Measurements from ENCODE around the gene KRTAP2-4. TPM values are rescaled to one million over a fixed set of nuclear protein-coding genes. Genes with fewer than 3 reads are reported as not detected.

KRTAP2-4 gene, protein sequence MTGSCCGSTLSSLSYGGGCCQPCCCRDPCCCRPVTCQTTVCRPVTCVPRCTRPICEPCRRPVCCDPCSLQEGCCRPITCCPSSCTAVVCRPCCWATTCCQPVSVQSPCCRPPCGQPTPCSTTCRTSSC
- not detected in 2 replicates for total RNA-seq

DNA sequence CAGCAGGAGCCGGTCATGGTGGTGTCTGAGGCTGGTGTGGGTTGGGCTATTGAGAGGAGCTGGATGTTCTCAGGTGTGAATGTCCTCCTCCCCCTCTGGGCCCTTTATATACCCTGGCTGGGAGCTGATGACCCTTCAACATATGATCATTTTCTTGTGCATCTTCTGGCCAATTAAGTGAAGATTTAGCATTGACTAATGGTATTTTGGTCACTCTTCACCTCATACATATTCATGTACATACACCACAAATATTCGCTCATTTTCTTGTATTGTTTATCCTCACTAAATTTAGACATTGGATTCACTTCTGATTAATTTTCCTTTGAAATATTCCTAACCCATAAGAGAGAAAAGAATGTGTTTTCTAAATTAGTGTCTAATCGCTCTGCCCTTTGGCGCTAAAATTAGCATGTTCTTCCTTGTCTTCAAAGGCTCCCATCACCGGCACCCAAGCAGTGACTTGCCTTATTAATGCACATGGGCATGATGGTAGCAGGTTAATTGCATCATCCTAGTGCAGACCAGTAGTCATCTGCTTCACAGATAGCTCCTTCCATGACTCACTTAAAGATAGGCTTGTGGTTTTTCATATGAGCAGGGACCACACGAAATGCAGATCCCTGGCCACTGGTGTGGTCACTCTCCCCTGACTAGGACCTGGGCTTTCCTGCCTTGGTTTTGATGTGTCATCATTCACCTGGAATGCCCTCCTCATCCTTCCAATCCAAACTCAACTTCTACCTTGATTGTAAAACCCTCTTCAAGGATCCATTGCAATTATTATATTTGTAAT, at the start of gene KRTAP2-4:
TSS of gene KRTAP2-4 (minus strand) at position 51 of the 796 bp plus-strand sequence. CDS start at position 17, 34 bp downstream.

DNA sequence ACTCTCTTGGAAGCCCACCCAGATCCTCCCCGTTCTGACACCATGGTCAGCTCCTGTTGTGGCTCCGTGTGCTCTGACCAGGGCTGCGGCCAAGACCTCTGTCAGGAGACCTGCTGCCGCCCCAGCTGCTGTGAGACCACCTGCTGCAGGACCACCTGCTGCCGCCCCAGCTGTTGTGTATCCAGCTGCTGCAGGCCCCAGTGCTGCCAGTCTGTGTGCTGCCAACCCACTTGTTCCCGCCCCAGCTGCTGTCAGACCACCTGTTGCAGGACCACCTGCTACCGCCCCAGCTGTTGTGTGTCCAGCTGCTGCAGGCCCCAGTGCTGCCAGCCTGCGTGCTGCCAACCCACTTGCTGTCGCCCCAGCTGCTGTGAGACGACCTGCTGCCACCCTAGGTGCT, 39.7 kb upstream of the KRTAP2-4 start, which contains the start of gene KRTAP4-9:
TSS of gene KRTAP4-9 (plus strand) at position 43 of the 400 bp plus-strand sequence. CDS start at position 43, 0 bp downstream.

DNA sequence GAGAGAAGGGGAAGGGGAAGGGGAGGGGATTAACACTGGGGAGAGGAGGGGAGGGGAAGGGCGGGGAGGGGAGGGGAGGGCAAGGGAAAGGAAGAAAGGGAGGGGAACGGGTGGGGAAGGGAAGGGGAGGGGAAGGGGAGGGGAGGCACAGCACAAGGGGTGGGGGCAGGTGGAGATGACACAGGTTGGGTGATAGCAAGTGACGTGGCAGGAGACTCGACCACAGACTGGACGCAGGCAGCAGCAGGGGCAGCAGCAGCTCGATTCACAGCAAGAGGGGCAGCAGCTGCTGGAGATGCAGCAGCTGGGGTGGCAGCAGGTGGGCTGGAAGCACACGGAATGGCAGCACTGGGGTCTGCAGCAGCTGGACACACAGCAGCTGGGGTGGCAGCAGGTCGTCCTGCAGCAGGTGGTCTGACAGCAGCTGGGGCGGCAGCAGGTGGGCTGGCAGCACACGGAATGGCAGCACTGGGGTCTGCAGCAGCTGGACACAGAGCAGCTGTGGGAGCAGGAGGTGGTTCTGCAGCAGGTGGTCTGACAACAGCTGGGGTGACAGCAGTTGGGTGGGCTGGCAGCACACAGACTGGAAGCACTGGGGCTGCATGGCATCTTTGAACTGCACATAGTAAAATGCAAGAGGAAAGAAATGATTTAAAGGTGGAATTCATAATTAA, 36.0 kb upstream of the KRTAP2-4 start, which contains the start of gene KRTAP4-16:
TSS of gene KRTAP4-16 (minus strand) at position 624 of the 674 bp plus-strand sequence. CDS start at position 624, 0 bp downstream.

DNA sequence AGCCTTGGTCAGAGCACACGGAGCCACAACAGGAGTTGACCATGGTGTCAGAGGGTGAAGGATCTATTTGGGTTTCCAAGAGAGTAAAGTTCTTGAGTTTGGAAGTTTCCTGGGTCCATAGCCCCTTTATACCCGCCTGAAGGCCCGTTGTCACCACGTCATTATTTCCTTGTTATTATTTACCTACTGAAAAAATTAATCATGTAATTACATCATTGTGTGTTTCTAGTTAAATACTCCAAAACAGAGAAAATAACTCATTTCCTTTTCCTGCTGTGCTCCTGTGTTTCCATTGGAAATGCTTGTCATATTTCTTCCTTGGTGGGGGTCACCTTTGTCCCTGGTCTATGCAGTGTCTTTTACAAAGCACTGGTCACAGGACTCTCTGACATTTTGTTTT, 32.4 kb upstream of the KRTAP2-4 start, which contains the start of gene KRTAP4-8:
TSS of gene KRTAP4-8 (minus strand) at position 101 of the 400 bp plus-strand sequence. CDS start at position 43, 58 bp downstream.

DNA sequence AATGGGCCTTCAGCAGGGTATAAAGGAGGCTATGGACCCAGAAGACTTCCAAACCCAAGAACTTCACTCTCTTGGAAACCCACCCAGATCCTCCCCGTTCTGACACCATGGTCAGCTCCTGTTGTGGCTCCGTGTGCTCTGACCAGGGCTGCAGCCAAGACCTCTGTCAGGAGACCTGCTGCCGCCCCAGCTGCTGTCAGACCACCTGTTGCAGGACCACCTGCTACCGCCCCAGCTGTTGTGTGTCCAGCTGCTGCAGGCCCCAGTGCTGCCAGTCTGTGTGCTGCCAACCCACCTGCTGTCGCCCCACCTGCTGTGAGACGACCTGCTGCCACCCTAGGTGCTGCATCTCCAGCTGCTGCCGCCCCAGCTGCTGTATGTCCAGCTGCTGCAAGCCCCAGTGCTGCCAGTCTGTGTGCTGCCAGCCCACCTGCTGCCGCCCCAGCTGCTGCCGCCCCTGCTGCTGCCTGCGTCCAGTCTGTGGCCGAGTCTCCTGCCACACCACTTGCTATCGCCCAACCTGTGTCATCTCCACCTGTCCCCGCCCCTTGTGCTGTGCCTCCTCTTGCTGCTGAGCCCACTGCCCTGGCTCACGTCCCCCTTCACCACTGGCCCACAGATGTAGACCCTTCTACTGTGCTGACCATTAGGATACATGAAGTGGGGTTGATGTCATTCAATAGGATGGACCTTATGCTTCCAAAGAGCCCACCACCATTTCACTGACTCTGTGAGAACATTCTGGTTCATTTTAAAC, 18.6 kb upstream of the KRTAP2-4 start, which contains the start of gene KRTAP4-7:
TSS of gene KRTAP4-7 (plus strand) at position 51 of the 757 bp plus-strand sequence. CDS start at position 108, 57 bp downstream.

DNA sequence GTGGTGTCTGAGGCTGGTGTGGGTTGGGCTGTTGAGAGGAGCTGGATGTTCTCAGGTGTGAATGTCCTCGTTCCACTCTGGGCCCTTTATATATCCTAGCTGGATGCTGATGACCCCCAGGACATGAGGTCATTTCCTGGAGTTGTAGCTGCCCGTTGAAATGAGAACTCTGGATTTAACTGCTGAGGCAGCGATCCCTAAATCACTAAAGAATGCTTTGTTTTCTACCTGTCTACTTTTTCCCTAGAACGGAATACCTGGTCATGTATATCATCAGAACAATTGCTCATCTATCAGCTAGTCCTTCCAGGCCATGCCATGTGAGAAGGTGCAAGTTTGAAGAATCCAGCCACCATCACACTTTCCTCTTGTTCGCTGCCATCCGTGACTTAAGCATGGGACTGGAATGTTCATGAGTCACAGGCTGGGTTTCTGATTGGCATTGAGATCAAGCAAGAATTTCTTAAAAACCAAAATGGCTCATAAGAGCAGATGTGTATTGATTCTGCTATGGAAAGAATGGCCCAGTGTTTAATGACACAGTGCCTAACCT, 5.6 kb downstream of the KRTAP2-4 start, which contains the start of gene KRTAP2-3:
TSS of gene KRTAP2-3 (minus strand) at position 63 of the 553 bp plus-strand sequence. CDS start 64 bp downstream, outside the sequence.

DNA sequence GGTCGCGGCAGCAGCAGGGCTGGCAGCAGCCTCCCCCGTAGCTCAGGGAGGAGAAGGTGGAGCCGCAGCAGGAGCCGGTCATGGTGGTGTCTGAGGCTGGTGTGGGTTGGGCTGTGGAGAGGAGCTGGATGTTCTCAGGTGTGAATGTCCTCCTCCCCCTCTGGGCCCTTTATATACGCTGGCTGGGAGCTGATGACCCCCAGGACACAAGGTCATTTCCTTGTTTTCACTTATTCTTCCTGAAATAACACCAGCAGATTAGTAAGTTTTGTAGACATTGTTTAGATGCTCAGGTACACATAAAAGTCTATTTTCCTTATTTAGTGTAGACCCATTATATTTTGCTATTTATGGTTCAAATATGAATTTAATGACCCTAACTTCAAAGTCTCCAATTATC, 10.5 kb downstream of the KRTAP2-4 start, which contains the start of gene KRTAP2-2:
TSS of gene KRTAP2-2 (minus strand) at position 101 of the 400 bp plus-strand sequence. CDS start at position 82, 19 bp downstream.

DNA sequence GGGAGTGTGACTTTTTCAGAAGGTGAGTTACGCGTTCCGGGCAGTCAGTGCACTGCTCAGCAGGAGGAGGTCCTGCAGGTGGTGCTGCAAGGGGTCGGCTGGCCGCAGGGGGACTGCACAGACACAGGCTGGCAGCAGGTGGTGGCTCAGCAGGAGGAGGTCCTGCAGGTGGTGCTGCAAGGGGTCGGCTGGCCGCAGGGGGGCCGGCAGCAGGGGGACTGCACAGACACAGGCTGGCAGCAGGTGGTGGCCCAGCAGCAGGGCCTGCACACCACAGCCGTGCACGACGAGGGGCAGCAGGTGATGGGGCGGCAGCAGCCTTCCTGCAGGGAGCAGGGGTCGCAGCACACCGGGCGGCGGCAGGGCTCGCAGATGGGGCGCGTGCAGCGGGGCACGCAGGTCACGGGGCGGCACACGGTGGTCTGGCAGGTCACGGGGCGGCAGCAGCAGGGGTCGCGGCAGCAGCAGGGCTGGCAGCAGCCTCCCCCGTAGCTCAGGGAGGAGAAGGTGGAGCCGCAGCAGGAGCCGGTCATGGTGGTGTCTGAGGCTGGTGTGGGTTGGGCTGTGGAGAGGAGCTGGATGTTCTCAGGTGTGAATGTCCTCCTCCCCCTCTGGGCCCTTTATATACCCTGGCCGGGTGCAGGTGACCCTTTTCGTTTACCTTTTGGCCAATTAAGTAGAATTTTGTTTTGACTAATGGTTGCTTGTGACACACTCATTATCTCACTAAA, 18.8 kb downstream of the KRTAP2-4 start, which contains the start of gene KRTAP2-1:
TSS of gene KRTAP2-1 (minus strand) at position 582 of the 731 bp plus-strand sequence. CDS start at position 533, 49 bp downstream.

DNA sequence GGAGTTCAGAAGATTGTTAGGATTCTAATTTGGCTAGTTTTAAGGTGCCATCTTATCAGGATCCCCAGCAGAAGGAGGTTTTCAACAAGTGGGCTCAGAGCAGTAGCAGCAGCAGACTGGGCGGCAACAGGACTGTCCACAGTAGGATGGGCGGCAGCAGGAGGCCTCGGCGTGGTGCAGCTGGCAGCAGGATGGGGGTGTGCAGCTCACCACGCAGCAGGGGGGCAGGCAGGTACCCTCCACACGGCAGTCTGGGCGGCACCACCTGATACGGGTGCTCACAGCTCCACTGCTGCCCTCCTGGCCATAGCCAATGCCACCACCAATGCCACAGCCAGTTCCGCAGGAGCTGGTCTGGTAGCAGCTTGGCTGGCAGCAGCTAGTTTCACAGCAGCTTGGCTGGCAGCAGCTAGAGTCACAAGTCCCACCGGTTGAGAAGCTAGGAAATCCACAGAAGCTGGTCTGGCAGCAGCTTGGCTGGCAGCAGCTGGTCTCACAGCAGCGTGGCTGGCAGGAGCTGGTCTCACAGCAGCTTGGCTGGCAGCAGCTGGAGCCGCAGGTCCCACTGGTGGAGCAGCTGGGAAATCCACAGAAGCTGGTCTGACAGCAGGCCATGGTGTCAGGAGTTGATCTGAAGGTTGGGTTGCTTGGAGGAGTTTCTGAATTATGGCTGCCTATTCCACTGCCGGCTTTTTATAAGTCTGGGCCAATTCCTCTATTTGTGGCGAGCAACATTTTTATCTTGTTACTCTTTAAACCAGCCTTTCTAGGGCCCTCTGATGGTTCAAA, 24.7 kb downstream of the KRTAP2-4 start, which contains the start of gene KRTAP1-1:
TSS of gene KRTAP1-1 (minus strand) at position 668 of the 789 bp plus-strand sequence. CDS start at position 615, 53 bp downstream.

DNA sequence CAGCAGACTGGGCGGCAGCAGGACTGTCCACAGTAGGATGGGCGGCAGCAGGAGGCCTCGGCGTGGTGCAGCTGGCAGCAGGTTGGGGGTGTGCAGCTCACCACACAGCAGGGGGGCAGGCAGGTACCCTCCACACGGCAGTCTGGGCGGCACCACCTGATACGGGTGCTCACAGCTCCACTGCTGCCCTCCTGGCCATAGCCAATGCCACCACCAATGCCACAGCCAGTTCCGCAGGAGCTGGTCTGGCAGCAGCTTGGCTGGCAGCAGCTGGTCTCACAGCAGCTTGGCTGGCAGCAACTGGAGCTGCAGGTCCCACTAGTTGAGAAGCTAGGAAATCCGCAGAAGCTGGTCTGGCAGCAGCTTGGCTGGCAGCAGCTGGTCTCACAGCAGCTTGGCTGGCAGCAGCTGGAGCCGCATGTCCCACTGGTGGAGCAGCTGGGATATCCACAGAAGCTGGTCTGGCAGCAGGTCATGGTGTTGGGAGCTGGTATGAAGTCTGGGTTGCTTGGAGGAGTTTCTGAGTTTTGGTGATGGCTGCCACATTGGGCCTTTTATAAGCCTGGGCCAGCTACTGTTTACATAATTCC, 31.2 kb downstream of the KRTAP2-4 start, which contains the start of gene KRTAP1-3:
TSS of gene KRTAP1-3 (minus strand) at position 529 of the 590 bp plus-strand sequence. CDS start at position 476, 53 bp downstream.

DNA sequence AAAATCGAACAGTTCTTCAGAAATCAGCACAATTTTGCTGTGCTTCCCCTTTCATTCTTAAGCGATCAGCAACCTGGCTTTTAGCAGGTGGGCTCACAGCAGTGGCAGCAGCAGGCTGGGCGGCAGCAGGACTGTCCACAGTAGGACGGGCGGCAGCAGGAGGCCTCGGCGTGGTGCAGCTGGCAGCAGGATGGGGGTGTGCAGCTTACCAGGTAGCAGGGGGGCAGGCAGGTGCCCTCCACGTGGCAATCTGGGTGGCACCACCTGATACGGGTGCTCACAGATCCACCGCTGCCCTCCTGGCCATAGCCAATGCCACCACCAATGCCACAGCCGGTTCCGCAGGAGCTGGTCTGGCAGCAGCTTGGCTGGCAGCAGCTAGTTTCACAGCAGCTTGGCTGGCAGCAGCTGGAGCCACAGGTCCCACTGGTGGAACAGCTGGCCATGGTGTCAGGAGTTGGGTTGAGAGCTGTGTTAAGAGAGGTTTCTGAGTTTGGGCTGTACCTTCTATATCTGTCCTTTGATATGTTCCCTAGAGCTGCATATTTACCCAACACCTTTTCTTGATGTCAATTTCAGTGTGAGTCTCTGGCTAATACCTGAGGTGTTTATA, 35.9 kb downstream of the KRTAP2-4 start, which contains the start of gene KRTAP1-4:
TSS of gene KRTAP1-4 (minus strand) at position 563 of the 613 bp plus-strand sequence. CDS start at position 446, 117 bp downstream.

DNA sequence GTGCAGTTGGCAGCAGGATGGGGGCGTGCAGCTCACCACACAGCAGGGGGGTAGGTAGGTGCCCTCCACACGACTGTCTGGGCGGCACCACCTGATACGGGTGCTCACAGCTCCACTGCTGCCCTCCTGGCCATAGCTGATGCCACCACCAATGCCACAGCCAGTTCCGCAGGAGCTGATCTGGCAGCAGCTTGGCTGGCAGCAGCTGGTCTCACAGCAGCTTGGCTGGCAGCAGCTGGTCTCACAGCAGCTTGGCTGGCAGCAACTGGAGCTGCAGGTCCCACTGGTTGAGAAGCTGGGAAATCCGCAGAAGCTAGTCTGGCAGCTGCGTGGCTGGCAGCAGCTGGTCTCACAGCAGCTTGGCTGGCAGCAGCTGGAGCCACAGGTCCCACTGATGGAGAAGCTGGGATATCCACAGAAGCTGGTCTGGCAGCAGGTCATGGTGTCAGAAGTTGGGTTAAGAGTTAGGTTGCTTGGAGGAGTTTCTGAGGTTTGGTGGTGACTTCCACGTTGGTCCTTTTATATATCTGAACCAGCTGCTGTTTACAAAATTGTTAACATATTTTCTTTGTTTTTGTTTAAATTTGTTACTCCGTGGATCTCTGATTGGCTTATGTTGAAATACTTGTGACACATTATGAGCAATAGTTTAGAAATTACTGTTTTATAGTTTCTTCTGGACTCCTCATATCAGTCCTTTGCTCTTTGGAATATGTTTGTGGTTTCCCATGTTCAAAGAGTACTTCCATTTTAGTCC, 38.8 kb downstream of the KRTAP2-4 start, which contains the start of gene KRTAP1-5:
TSS of gene KRTAP1-5 (minus strand) at position 494 of the 757 bp plus-strand sequence. CDS start at position 441, 53 bp downstream.

Other genes starting within 250 kb of the KRTAP2-4 start
- 2.4 and 2.7 TPM in 2 replicates for gene KRT10, start 243.3 kb downstream of the KRTAP2-4 start, total RNA-seq
- gene KRT12, start 198.7 kb downstream of the KRTAP2-4 start, total RNA-seq = not detected in 2 replicates
- gene KRT20, start 180.6 kb downstream of the KRTAP2-4 start, total RNA-seq = not detected in 2 replicates
- gene KRT23, start 128.2 kb downstream of the KRTAP2-4 start, total RNA-seq = 0.34 and 1.7 TPM in 2 replicates
- not detected in 2 replicates for gene KRT39, start 98.9 kb downstream of the KRTAP2-4 start, total RNA-seq
- gene KRT40, start 81.6 kb downstream of the KRTAP2-4 start, total RNA-seq = not detected in 2 replicates
- gene KRTAP3-3, start 71.7 kb downstream of the KRTAP2-4 start, total RNA-seq = not detected in 2 replicates
- not detected in 2 replicates for gene KRTAP3-2, start 66.0 kb downstream of the KRTAP2-4 start, total RNA-seq
- gene KRTAP3-1, start 56.8 kb downstream of the KRTAP2-4 start, total RNA-seq = not detected in 2 replicates
- not detected in 2 replicates for gene KRTAP1-5, start 38.7 kb downstream of the KRTAP2-4 start, total RNA-seq
- not detected in 2 replicates for gene KRTAP1-4, start 35.7 kb downstream of the KRTAP2-4 start, total RNA-seq
- gene KRTAP1-3, start 31.0 kb downstream of the KRTAP2-4 start, total RNA-seq = not detected in 2 replicates
- gene KRTAP1-1, start 24.4 kb downstream of the KRTAP2-4 start, total RNA-seq = not detected in 2 replicates
- gene KRTAP2-1, start 18.6 kb downstream of the KRTAP2-4 start, total RNA-seq = not detected in 2 replicates
- not detected in 2 replicates for gene KRTAP2-2, start 10.6 kb downstream of the KRTAP2-4 start, total RNA-seq
- not detected in 2 replicates for gene KRTAP2-3, start 5.8 kb downstream of the KRTAP2-4 start, total RNA-seq
- gene KRTAP4-7, start 18.3 kb upstream of the KRTAP2-4 start, total RNA-seq = not detected in 2 replicates
- not detected in 2 replicates for gene KRTAP4-8, start 32.3 kb upstream of the KRTAP2-4 start, total RNA-seq
- gene KRTAP4-16, start 36.3 kb upstream of the KRTAP2-4 start, total RNA-seq = not detected in 2 replicates
- not detected in 2 replicates for gene KRTAP4-9, start 39.5 kb upstream of the KRTAP2-4 start, total RNA-seq
- not detected in 2 replicates for gene KRTAP4-11, start 52.5 kb upstream of the KRTAP2-4 start, total RNA-seq
- gene KRTAP4-12, start 58.3 kb upstream of the KRTAP2-4 start, total RNA-seq = not detected in 2 replicates
- gene KRTAP4-6, start 74.7 kb upstream of the KRTAP2-4 start, total RNA-seq = not detected in 2 replicates
- not detected in 2 replicates for gene KRTAP4-5, start 83.9 kb upstream of the KRTAP2-4 start, total RNA-seq
- gene KRTAP4-4, start 94.9 kb upstream of the KRTAP2-4 start, total RNA-seq = not detected in 2 replicates
- gene KRTAP4-3, start 102.3 kb upstream of the KRTAP2-4 start, total RNA-seq = not detected in 2 replicates
- not detected in 2 replicates for gene KRTAP4-2, start 112.3 kb upstream of the KRTAP2-4 start, total RNA-seq
- not detected in 2 replicates for gene KRTAP4-1, start 119.0 kb upstream of the KRTAP2-4 start, total RNA-seq
- gene KRTAP9-1, start 124.0 kb upstream of the KRTAP2-4 start, total RNA-seq = not detected in 2 replicates
- gene KRTAP9-2, start 160.8 kb upstream of the KRTAP2-4 start, total RNA-seq = not detected in 2 replicates
- not detected in 2 replicates for gene KRTAP9-3, start 166.6 kb upstream of the KRTAP2-4 start, total RNA-seq
- gene KRTAP9-8, start 172.1 kb upstream of the KRTAP2-4 start, total RNA-seq = not detected in 2 replicates
- gene KRTAP9-4, start 183.8 kb upstream of the KRTAP2-4 start, total RNA-seq = not detected in 2 replicates
- not detected in 2 replicates for gene KRTAP9-9, start 189.5 kb upstream of the KRTAP2-4 start, total RNA-seq
- gene KRTAP9-6, start 199.5 kb upstream of the KRTAP2-4 start, total RNA-seq = not detected in 2 replicates
- gene KRTAP9-7, start 209.8 kb upstream of the KRTAP2-4 start, total RNA-seq = not detected in 2 replicates
- gene KRTAP29-1, start 237.0 kb upstream of the KRTAP2-4 start, total RNA-seq = not detected in 2 replicates
- not detected in 2 replicates for gene KRTAP16-1, start 243.4 kb upstream of the KRTAP2-4 start, total RNA-seq
- not detected in 2 replicates for gene KRTAP17-1, start 249.8 kb upstream of the KRTAP2-4 start, total RNA-seq

Measured in dermis lymphatic vessel endothelial cell (primary cell).